ENCODE data around the gene VAMP1. TPM values are rescaled to one million over a fixed set of nuclear protein-coding genes. Genes with fewer than 3 reads are reported as not detected.

The VAMP1 gene
- total and polyA plus RNA-seq, 10 of the 15 experiments (the other 5 are each of a cell fraction or from before 2014, with no cell fraction given), result 4.8 to 123 (median 27.5) TPM

DNA sequence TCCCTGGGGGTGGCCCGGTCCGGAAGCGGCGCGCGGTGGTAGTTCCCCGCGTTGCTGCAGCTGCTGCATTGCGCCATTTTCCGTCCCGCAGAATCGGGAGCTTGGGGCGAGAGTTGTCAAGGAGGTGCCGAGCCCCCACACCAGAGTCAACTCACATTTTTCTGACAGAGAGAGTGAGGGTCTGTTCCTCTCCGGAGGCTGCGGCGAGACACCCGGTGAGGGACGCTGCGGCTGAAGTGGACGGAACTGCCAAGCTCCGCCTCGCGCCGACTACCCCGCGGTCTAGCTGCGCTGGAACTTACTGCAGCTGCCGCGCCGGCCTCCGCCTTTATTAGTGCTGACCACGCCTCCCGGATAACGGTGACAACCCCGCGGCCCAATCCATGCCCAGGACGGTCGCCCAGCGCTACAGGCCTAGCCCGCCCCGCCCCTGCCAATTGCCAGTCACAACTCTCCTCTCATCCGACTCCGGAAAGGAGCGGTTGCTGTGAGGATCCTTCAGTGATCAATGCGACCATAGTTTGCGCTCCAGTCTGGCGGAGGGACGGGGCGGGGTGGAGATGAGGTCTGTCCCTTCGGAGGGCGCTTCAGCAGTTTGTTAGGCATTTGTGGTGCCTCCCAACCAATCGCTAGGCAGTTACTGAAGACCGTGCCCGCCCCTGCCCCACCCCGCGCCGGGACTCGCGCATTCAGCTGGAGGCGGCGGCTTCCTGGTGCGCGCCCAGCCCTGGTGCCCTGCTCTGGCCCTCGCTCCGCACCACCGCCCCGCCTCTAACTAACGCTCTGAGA, at the start of gene VAMP1 (continued):
- TF ChIP-seq FOXM1 (IDR thresholded peaks at IDR 0.05; ENCODE audit: low read depth, low read length), result no peak
- no peak for TF ChIP-seq NR2C2 (IDR thresholded peaks at IDR 0.05; ENCODE audit: borderline replicate concordance, control insufficient read depth, insufficient read length, low read depth)
- TF ChIP-seq, protein P1, sequence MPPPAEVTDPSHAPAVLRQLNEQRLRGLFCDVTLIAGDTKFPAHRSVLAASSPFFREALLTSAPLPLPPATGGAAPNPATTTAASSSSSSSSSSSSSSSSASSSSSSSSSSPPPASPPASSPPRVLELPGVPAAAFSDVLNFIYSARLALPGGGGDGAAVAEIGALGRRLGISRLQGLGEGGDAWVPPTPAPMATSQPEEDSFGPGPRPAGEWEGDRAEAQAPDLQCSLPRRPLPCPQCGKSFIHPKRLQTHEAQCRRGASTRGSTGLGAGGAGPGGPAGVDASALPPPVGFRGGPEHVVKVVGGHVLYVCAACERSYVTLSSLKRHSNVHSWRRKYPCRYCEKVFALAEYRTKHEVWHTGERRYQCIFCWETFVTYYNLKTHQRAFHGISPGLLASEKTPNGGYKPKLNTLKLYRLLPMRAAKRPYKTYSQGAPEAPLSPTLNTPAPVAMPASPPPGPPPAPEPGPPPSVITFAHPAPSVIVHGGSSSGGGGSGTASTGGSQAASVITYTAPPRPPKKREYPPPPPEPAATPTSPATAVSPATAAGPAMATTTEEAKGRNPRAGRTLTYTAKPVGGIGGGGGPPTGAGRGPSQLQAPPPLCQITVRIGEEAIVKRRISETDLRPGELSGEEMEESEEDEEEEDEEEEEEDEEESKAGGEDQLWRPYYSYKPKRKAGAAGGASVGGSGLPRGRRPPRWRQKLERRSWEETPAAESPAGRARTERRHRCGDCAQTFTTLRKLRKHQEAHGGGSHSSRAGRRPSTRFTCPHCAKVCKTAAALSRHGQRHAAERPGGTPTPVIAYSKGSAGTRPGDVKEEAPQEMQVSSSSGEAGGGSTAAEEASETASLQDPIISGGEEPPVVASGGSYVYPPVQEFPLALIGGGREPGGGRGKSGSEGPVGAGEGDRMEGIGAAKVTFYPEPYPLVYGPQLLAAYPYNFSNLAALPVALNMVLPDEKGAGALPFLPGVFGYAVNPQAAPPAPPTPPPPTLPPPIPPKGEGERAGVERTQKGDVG (CRISPR knock-in tag; IDR thresholded peaks at IDR 0.05), result no peak
- TF ChIP-seq, protein P2, sequence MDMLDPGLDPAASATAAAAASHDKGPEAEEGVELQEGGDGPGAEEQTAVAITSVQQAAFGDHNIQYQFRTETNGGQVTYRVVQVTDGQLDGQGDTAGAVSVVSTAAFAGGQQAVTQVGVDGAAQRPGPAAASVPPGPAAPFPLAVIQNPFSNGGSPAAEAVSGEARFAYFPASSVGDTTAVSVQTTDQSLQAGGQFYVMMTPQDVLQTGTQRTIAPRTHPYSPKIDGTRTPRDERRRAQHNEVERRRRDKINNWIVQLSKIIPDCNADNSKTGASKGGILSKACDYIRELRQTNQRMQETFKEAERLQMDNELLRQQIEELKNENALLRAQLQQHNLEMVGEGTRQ (IDR thresholded peaks at IDR 0.05; ENCODE audit: borderline replicate concordance, low read depth, low read length), result no peak
- TF ChIP-seq TARDBP (IDR thresholded peaks at IDR 0.05; ENCODE audit: borderline replicate concordance), result 0 out of 2 replicates have a peak, but pooled peaks have one; percentile 45
- peak; percentile 80 for TF ChIP-seq KLF5 (IDR thresholded peaks at IDR 0.05; ENCODE audit: partially characterized antibody)
- no peak for TF ChIP-seq NFXL1 (IDR thresholded peaks at IDR 0.05; ENCODE audit: borderline replicate concordance)
- TF ChIP-seq, protein P3, sequence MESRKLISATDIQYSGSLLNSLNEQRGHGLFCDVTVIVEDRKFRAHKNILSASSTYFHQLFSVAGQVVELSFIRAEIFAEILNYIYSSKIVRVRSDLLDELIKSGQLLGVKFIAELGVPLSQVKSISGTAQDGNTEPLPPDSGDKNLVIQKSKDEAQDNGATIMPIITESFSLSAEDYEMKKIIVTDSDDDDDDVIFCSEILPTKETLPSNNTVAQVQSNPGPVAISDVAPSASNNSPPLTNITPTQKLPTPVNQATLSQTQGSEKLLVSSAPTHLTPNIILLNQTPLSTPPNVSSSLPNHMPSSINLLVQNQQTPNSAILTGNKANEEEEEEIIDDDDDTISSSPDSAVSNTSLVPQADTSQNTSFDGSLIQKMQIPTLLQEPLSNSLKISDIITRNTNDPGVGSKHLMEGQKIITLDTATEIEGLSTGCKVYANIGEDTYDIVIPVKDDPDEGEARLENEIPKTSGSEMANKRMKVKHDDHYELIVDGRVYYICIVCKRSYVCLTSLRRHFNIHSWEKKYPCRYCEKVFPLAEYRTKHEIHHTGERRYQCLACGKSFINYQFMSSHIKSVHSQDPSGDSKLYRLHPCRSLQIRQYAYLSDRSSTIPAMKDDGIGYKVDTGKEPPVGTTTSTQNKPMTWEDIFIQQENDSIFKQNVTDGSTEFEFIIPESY (IDR thresholded peaks at IDR 0.05), result no peak
- TF ChIP-seq HCFC1 (IDR thresholded peaks at IDR 0.05; ENCODE audit: low read length), result no peak
- TF ChIP-seq MYB (IDR thresholded peaks at IDR 0.05; ENCODE audit: borderline replicate concordance, low read depth, low read length), result no peak
- TF ChIP-seq SMAD1 (IDR thresholded peaks at IDR 0.05; ENCODE audit: low read depth, partially characterized antibody), result peak; percentile 83
- 0 out of 2 replicates have a peak, but pooled peaks have one; percentile 39 for TF ChIP-seq NR2F1 (conservative IDR thresholded peaks at IDR 0.05)
- peak; percentile 97 for TF ChIP-seq TCF3 (IDR thresholded peaks at IDR 0.05; ENCODE audit: borderline replicate concordance, insufficient read depth, low read depth, low read length)
- TF ChIP-seq FOXK2 (IDR thresholded peaks at IDR 0.05), result no peak
- TF ChIP-seq KDM1A (IDR thresholded peaks at IDR 0.05; ENCODE audit: borderline replicate concordance), result no peak
- TF ChIP-seq, protein P4, sequence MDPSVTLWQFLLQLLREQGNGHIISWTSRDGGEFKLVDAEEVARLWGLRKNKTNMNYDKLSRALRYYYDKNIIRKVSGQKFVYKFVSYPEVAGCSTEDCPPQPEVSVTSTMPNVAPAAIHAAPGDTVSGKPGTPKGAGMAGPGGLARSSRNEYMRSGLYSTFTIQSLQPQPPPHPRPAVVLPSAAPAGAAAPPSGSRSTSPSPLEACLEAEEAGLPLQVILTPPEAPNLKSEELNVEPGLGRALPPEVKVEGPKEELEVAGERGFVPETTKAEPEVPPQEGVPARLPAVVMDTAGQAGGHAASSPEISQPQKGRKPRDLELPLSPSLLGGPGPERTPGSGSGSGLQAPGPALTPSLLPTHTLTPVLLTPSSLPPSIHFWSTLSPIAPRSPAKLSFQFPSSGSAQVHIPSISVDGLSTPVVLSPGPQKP (IDR thresholded peaks at IDR 0.05; ENCODE audit: low read depth, low read length), result no peak
- TF ChIP-seq CBX3 (IDR thresholded peaks at IDR 0.05; ENCODE audit: borderline replicate concordance, low read depth), result no peak
- TF ChIP-seq, protein P5, sequence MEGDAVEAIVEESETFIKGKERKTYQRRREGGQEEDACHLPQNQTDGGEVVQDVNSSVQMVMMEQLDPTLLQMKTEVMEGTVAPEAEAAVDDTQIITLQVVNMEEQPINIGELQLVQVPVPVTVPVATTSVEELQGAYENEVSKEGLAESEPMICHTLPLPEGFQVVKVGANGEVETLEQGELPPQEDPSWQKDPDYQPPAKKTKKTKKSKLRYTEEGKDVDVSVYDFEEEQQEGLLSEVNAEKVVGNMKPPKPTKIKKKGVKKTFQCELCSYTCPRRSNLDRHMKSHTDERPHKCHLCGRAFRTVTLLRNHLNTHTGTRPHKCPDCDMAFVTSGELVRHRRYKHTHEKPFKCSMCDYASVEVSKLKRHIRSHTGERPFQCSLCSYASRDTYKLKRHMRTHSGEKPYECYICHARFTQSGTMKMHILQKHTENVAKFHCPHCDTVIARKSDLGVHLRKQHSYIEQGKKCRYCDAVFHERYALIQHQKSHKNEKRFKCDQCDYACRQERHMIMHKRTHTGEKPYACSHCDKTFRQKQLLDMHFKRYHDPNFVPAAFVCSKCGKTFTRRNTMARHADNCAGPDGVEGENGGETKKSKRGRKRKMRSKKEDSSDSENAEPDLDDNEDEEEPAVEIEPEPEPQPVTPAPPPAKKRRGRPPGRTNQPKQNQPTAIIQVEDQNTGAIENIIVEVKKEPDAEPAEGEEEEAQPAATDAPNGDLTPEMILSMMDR (IDR thresholded peaks at IDR 0.05 in 2 of 3, conservative IDR thresholded peaks at IDR 0.05 in 1 of 3; ENCODE audit: control insufficient read depth in 2 of 3, extremely low read depth in 1 of 3, insufficient read depth in 1 of 3, low read depth in 3 of 3, low read length in 3 of 3), result no peak
- TF ChIP-seq ZNF207 (IDR thresholded peaks at IDR 0.05; ENCODE audit: borderline replicate concordance), result peak; percentile 73
- peak; percentile 96 for TF ChIP-seq SP1 (IDR thresholded peaks at IDR 0.05; ENCODE audit: low read depth, low read length)
- TF ChIP-seq JUND (IDR thresholded peaks at IDR 0.05; ENCODE audit: low read depth, low read length), result no peak
